H1 (cell line): ENCODE results near the gene RBM25. TPM values are rescaled to one million over a fixed set of nuclear protein-coding genes. Genes with fewer than 3 reads are reported as not detected.

Experiments
- polyA plus RNA-seq, 7 experiments: library from polyadenylated mRNA; depleted of rRNA in 3 of 7; stranded (reverse) in 5 of 7; unstranded in 2 of 7; fragments of >200 nt in 5 of 7; fragments of 200-250 nt in 2 of 7; gene quantifications; 1 replicate in 5 of 7; 2 replicates in 1 of 7; 4 replicates in 1 of 7; pipeline versions ENCODE4 v1.2.1 to v1.2.3, GENCODE V29; 2011 to 2013; ENCODE audit warnings: missing spikeins in 2 of 7, mixed read lengths in 2 of 7
- total RNA-seq: library from RNA; stranded (reverse); fragmentation: NEBNext Ultra II Directional; extraction: Animal tissue kit (Norgen Biotek cat#: 25700); gene quantifications from 2 replicates; pipeline ENCODE4 v1.2.1, GENCODE V29; 2021
- TF ChIP-seq, protein P1 (sequence below): fragments of 300-600 bp; sonication (generic); IDR thresholded peaks from 2 replicates; pipeline ENCODE4 v1.7.1; 2012; ENCODE audit warnings: low read length, moderate library complexity, mild to moderate bottlenecking, inconsistent platforms; ENCODE audit not compliant: insufficient replicate concordance

Gene RBM25
- total and polyA plus RNA-seq, 2 of the 8 experiments (the other 6 are each of a cell fraction or from before 2014, with no cell fraction given) = 25.6 to 134 TPM

DNA sequence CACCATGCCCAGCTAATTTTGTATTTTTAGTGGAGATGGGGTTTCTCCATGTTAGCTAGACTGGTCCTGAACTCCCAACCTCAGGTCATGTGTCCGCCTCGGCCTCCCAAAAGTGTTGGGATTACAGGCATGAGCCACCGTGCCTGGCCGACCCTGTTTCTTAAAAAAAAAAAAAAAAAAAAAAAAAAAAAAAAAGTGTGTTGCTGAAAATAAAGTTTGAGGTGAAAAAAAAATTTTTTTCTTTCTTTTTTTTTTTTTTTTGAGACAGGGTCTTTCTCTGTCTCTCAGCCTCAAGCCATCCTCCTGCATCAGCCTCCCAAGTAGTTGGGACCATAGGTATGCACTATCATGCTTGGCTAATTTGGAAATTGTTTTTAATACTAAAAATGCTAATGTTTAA is 11.3 kb downstream of the RBM25 start (continued):
- TF ChIP-seq, protein P1, sequence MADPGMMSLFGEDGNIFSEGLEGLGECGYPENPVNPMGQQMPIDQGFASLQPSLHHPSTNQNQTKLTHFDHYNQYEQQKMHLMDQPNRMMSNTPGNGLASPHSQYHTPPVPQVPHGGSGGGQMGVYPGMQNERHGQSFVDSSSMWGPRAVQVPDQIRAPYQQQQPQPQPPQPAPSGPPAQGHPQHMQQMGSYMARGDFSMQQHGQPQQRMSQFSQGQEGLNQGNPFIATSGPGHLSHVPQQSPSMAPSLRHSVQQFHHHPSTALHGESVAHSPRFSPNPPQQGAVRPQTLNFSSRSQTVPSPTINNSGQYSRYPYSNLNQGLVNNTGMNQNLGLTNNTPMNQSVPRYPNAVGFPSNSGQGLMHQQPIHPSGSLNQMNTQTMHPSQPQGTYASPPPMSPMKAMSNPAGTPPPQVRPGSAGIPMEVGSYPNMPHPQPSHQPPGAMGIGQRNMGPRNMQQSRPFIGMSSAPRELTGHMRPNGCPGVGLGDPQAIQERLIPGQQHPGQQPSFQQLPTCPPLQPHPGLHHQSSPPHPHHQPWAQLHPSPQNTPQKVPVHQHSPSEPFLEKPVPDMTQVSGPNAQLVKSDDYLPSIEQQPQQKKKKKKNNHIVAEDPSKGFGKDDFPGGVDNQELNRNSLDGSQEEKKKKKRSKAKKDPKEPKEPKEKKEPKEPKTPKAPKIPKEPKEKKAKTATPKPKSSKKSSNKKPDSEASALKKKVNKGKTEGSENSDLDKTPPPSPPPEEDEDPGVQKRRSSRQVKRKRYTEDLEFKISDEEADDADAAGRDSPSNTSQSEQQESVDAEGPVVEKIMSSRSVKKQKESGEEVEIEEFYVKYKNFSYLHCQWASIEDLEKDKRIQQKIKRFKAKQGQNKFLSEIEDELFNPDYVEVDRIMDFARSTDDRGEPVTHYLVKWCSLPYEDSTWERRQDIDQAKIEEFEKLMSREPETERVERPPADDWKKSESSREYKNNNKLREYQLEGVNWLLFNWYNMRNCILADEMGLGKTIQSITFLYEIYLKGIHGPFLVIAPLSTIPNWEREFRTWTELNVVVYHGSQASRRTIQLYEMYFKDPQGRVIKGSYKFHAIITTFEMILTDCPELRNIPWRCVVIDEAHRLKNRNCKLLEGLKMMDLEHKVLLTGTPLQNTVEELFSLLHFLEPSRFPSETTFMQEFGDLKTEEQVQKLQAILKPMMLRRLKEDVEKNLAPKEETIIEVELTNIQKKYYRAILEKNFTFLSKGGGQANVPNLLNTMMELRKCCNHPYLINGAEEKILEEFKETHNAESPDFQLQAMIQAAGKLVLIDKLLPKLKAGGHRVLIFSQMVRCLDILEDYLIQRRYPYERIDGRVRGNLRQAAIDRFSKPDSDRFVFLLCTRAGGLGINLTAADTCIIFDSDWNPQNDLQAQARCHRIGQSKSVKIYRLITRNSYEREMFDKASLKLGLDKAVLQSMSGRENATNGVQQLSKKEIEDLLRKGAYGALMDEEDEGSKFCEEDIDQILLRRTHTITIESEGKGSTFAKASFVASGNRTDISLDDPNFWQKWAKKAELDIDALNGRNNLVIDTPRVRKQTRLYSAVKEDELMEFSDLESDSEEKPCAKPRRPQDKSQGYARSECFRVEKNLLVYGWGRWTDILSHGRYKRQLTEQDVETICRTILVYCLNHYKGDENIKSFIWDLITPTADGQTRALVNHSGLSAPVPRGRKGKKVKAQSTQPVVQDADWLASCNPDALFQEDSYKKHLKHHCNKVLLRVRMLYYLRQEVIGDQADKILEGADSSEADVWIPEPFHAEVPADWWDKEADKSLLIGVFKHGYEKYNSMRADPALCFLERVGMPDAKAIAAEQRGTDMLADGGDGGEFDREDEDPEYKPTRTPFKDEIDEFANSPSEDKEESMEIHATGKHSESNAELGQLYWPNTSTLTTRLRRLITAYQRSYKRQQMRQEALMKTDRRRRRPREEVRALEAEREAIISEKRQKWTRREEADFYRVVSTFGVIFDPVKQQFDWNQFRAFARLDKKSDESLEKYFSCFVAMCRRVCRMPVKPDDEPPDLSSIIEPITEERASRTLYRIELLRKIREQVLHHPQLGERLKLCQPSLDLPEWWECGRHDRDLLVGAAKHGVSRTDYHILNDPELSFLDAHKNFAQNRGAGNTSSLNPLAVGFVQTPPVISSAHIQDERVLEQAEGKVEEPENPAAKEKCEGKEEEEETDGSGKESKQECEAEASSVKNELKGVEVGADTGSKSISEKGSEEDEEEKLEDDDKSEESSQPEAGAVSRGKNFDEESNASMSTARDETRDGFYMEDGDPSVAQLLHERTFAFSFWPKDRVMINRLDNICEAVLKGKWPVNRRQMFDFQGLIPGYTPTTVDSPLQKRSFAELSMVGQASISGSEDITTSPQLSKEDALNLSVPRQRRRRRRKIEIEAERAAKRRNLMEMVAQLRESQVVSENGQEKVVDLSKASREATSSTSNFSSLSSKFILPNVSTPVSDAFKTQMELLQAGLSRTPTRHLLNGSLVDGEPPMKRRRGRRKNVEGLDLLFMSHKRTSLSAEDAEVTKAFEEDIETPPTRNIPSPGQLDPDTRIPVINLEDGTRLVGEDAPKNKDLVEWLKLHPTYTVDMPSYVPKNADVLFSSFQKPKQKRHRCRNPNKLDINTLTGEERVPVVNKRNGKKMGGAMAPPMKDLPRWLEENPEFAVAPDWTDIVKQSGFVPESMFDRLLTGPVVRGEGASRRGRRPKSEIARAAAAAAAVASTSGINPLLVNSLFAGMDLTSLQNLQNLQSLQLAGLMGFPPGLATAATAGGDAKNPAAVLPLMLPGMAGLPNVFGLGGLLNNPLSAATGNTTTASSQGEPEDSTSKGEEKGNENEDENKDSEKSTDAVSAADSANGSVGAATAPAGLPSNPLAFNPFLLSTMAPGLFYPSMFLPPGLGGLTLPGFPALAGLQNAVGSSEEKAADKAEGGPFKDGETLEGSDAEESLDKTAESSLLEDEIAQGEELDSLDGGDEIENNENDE = no peak
